SK-N-SH treated with all-trans-retinoic acid at 6 μM for 48 hours (cell line): ENCODE data around the gene LYRM4.

Experiments
- ATAC-seq: fragments of 200-7000 bp; cut with Tn5 transposase; 3 replicates; pipeline ENCODE4 v1.9.1; 2020; ENCODE audit warnings: mild to moderate bottlenecking, moderate library complexity
- ARNTL ChIP-seq: fragments of 450-650 bp; formaldehyde crosslinking; IDR thresholded peaks from 2 replicates; pipeline ENCODE4 v1.5.0; 2020; ENCODE audit warnings: low read depth, mild to moderate bottlenecking, moderate library complexity, borderline replicate concordance
- BACH2 ChIP-seq: fragments of 250-450 bp; sonication (Bioruptor Pico); IDR thresholded peaks from 2 replicates; pipeline ENCODE4 v1.9.0; 2021; ENCODE audit warnings: mild to moderate bottlenecking, borderline replicate concordance
- CREB5 ChIP-seq: fragments of 250-450 bp; sonication (Bioruptor Pico); IDR thresholded peaks from 2 replicates; pipeline ENCODE4 v1.5.1; 2020; ENCODE audit warnings: low read depth, mild to moderate bottlenecking, moderate library complexity
- CSDC2 ChIP-seq: fragments of 250-450 bp; sonication (Bioruptor Pico); IDR thresholded peaks from 2 replicates; pipeline ENCODE4 v1.5.0; 2020; ENCODE audit warnings: mild to moderate bottlenecking, moderate library complexity
- CSRNP3 ChIP-seq: fragments of 250-450 bp; sonication (Bioruptor Pico); IDR thresholded peaks from 2 replicates; pipeline ENCODE4 v1.5.1; 2021; ENCODE audit warnings: mild to moderate bottlenecking, moderate library complexity
- ESRRG ChIP-seq: fragments of 250-450 bp; sonication (Bioruptor Pico); IDR thresholded peaks from 2 replicates; pipeline ENCODE4 v1.6.1; 2021; ENCODE audit warnings: mild to moderate bottlenecking
- ISL1 ChIP-seq: fragments of 250-450 bp; sonication (Bioruptor Pico); IDR thresholded peaks from 2 replicates; pipeline ENCODE4 v2.1.2; 2022; ENCODE audit warnings: mild to moderate bottlenecking, moderate library complexity
- OSR1 ChIP-seq: fragments of 250-450 bp; sonication (Bioruptor Pico); IDR thresholded peaks from 2 replicates; pipeline ENCODE4 v1.8.0; 2022; ENCODE audit warnings: moderate library complexity, mild to moderate bottlenecking, inconsistent platforms
- PATZ1 ChIP-seq: fragments of 250-450 bp; sonication (Bioruptor Pico); IDR thresholded peaks from 2 replicates; pipeline ENCODE4 v1.8.0; 2020; ENCODE audit warnings: mild to moderate bottlenecking, moderate library complexity, borderline replicate concordance
- POU6F1 ChIP-seq: fragments of 250-450 bp; sonication (Bioruptor Pico); IDR thresholded peaks from 2 replicates; pipeline ENCODE4 v1.8.0; 2021; ENCODE audit warnings: low read depth, mild to moderate bottlenecking, moderate library complexity, borderline replicate concordance
- PPARA ChIP-seq: fragments of 250-450 bp; sonication (Bioruptor Pico); IDR thresholded peaks from 2 replicates; pipeline ENCODE4 v1.5.0; 2020; ENCODE audit warnings: mild to moderate bottlenecking, borderline replicate concordance
- RARB ChIP-seq: fragments of 250-450 bp; sonication (Bioruptor Pico); IDR thresholded peaks from 2 replicates; pipeline ENCODE4 v1.8.0; 2021; ENCODE audit warnings: mild to moderate bottlenecking, moderate library complexity
- TOX ChIP-seq: fragments of 250-450 bp; sonication (Bioruptor Pico); IDR thresholded peaks from 2 replicates; pipeline ENCODE4 v1.8.0; 2021; ENCODE audit warnings: mild to moderate bottlenecking, moderate library complexity, borderline replicate concordance
- TSHZ2 ChIP-seq: fragments of 250-450 bp; sonication (Bioruptor Pico); IDR thresholded peaks from 2 replicates; pipeline ENCODE4 v1.5.0; 2020; ENCODE audit warnings: mild to moderate bottlenecking, moderate library complexity
- ZC3H10 ChIP-seq: fragments of 250-450 bp; sonication (Bioruptor Pico); IDR thresholded peaks from 2 replicates; pipeline ENCODE4 v1.5.1; 2021; ENCODE audit warnings: mild to moderate bottlenecking, moderate library complexity
- ZFP3 ChIP-seq: fragments of 250-450 bp; sonication (Bioruptor Pico); IDR thresholded peaks from 2 replicates; pipeline ENCODE4 v1.5.0; 2020; ENCODE audit warnings: mild to moderate bottlenecking, moderate library complexity
- ZFP30 ChIP-seq: fragments of 450-650 bp; formaldehyde crosslinking; IDR thresholded peaks from 2 replicates; pipeline ENCODE4 v1.5.0; 2022; ENCODE audit warnings: mild to moderate bottlenecking, moderate library complexity
- ZNF565 ChIP-seq: fragments of 450-650 bp; formaldehyde crosslinking; conservative IDR thresholded peaks from 2 replicates; pipeline ENCODE4 v1.5.0; 2020; ENCODE audit warnings: low read depth, mild to moderate bottlenecking, moderate library complexity
- ZNF70 ChIP-seq: fragments of 450-650 bp; formaldehyde crosslinking; IDR thresholded peaks from 2 replicates; pipeline ENCODE4 v1.5.0; 2020; ENCODE audit warnings: mild to moderate bottlenecking, moderate library complexity
- ZNF8 ChIP-seq: fragments of 450-650 bp; formaldehyde crosslinking; IDR thresholded peaks from 2 replicates; pipeline ENCODE4 v1.5.0; 2020; ENCODE audit warnings: mild to moderate bottlenecking, moderate library complexity

The LYRM4 gene

GRCh38 chr6:5270093-5270680, 9.4 kb upstream of the LYRM4 start:
- TF ChIP-seq CREB5 (no peak), ISL1 (0 out of 2 replicates have a peak, but pooled peaks have one; percentile 7)
- no peak for ATAC-seq

- TF ChIP-seq ZNF70 (CRISPR knock-in tag) (no peak), RARB (CRISPR knock-in tag) (no peak), POU6F1 (no peak), ZNF565 (no peak), TSHZ2 (CRISPR knock-in tag) (no peak), CSDC2 (CRISPR knock-in tag) (no peak), ZNF8 (no peak), ISL1 (no peak), OSR1 (CRISPR knock-in tag) (no peak), ARNTL (no peak), CREB5 (no peak), CSRNP3 (CRISPR knock-in tag) (no peak), BACH2 (no peak), ZFP30 (no peak), PATZ1 (no peak), TOX (CRISPR knock-in tag) (no peak), ZC3H10 (CRISPR knock-in tag) (no peak), ESRRG (CRISPR knock-in tag) (no peak), ZFP3 (CRISPR knock-in tag) (no peak)
- no peak for ATAC-seq
Measured at GRCh38 chr6:5266423-5266822, 5.7 kb upstream of the LYRM4 start.

- TF ChIP-seq CREB5 (no peak), PPARA (CRISPR knock-in tag) (no peak)
- ATAC-seq, result no peak; the same call in 2 of the 3 replicates
Measured at GRCh38 chr6:5261545-5262109, 877 bp upstream of the LYRM4 start.
